K562 (cell line): ENCODE data around the gene DNASE1L1. TPM values are rescaled to one million over a fixed set of nuclear protein-coding genes. Genes with fewer than 3 reads are reported as not detected.

Source experiments
- CTBP1 ChIP-seq: fragments of 450-650 bp; IDR thresholded peaks from 2 replicates; pipeline ENCODE4 v1.6.1; 2016; ENCODE audit warnings: borderline replicate concordance
- GABPA ChIP-seq: fragments of 200-800 bp; sonication (Bioruptor generic); conservative IDR thresholded peaks from 2 replicates; pipeline ENCODE4 v1.6.1; 2016; ENCODE audit warnings: low read depth, missing genetic modification characterization, missing compliant biosample characterization
- HDGF ChIP-seq: fragments of 450-650 bp; IDR thresholded peaks from 2 replicates; pipeline ENCODE4 v1.6.1; 2016
- PHF8 ChIP-seq: fragments of 200-600 bp; sonication (generic); IDR thresholded peaks from 2 replicates; pipeline ENCODE4 v1.6.1; 2012; ENCODE audit warnings: mixed run types, mild to moderate bottlenecking, inconsistent platforms, low read length, moderate library complexity, borderline replicate concordance
- POLR2B ChIP-seq: fragments of 450-650 bp; IDR thresholded peaks from 2 replicates; pipeline ENCODE4 v1.6.1; 2018; ENCODE audit warnings: low read depth; ENCODE audit not compliant: partially characterized antibody
- RFX5 ChIP-seq: IDR thresholded peaks from 2 replicates; pipeline ENCODE4 v1.6.1; 2011; ENCODE audit warnings: low read depth, mild to moderate bottlenecking, improper control_type of control experiment, low read length
- ZNF766 ChIP-seq: fragments of 200-800 bp; sonication (Bioruptor generic); conservative IDR thresholded peaks from 2 replicates; pipeline ENCODE4 v1.6.1; 2016; ENCODE audit warnings: missing genetic modification characterization, missing compliant biosample characterization
- polyA plus RNA-seq, 8 experiments: library from polyadenylated mRNA; depleted of rRNA in 4 of 8; stranded (reverse) in 5 of 8; unstranded in 3 of 8; fragments of >200 nt; fragmentation: Nextera tagmentation in 2 of 8; fragmentation: Illumina TruSeq in 1 of 8; extraction: Ambion mirVana in 2 of 8; extraction: Trizol in 1 of 8; gene quantifications; 2 replicates each; pipeline versions ENCODE4 v1.2.1 to v1.2.3, GENCODE V29; 2011 to 2014; ENCODE audit warnings: inconsistent platforms in 1 of 8, missing spikeins in 1 of 8
- total RNA-seq, 7 experiments: library from RNA; depleted of rRNA in 6 of 7; stranded (reverse); fragments of >200 nt in 6 of 7; fragmentation: Illumina TruSeq in 2 of 7; extraction: Trizol in 2 of 7; gene quantifications; 2 replicates each; pipeline versions ENCODE4 v1.2.1 to v1.2.3, GENCODE V29; 2011 to 2021; ENCODE audit warnings: low replicate concordance in 1 of 7
- TF ChIP-seq, protein P1 (sequence below), 2 experiments: fragments of 450-650 bp in 1 of 2; sonication (generic) in 1 of 2; formaldehyde crosslinking in 1 of 2; IDR thresholded peaks; 2 replicates each; pipeline versions ENCODE4 v1.7.1 to v1.9.0; 2016 to 2022; ENCODE audit warnings: inconsistent platforms in 1 of 2, mild to moderate bottlenecking in 1 of 2, missing genetic modification reagents in 1 of 2
- TF ChIP-seq, protein P2 (sequence below): fragments of 450-650 bp; IDR thresholded peaks from 2 replicates; pipeline ENCODE4 v1.6.1; 2018; ENCODE audit not compliant: partially characterized antibody
- TF ChIP-seq, protein P3 (sequence below), 2 experiments: fragments of 450-650 bp; conservative IDR thresholded peaks; 2 replicates each; pipeline ENCODE4 v1.6.1; 2017; ENCODE audit warnings: mild to moderate bottlenecking in 2 of 2, moderate library complexity in 2 of 2

DNASE1L1 gene
- total and polyA plus RNA-seq, 9 of the 15 experiments (the other 6 are each of a cell fraction or from before 2014, with no cell fraction given), result 0.73 to 12.6 (median 7.9) TPM

DNA sequence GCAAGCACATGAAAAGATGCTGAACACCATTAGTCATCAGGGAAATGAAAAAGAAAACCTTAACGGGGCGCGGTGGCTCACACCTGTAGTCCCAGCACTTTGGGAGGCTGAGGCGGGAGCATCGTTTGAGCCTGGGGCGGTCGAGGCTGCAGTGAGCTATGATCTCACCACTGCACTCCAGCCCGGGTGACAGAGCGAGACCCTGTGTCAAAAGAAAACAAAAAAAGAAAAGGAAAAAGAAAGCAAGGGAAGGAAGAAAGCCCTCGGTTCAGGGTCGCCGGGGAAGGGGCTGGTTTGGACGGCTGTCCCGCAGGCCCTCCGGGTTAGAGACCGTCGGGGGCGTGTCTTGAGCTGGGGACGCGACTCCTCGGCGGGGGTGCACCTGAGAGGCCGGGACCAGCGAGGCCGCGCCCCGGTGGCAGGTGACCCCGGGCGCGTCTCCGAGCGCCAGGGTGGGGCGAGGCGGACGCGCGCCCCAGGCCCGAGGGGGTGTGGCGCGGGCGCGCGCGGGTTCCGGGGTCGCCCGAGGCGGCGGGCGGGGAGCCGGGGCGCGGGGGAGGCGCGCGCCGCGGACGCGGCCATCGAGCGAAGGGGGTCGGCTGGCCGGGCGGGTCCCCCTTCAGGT lies 48.5 kb upstream of the DNASE1L1 start (continued):
- TF ChIP-seq, protein P1, sequence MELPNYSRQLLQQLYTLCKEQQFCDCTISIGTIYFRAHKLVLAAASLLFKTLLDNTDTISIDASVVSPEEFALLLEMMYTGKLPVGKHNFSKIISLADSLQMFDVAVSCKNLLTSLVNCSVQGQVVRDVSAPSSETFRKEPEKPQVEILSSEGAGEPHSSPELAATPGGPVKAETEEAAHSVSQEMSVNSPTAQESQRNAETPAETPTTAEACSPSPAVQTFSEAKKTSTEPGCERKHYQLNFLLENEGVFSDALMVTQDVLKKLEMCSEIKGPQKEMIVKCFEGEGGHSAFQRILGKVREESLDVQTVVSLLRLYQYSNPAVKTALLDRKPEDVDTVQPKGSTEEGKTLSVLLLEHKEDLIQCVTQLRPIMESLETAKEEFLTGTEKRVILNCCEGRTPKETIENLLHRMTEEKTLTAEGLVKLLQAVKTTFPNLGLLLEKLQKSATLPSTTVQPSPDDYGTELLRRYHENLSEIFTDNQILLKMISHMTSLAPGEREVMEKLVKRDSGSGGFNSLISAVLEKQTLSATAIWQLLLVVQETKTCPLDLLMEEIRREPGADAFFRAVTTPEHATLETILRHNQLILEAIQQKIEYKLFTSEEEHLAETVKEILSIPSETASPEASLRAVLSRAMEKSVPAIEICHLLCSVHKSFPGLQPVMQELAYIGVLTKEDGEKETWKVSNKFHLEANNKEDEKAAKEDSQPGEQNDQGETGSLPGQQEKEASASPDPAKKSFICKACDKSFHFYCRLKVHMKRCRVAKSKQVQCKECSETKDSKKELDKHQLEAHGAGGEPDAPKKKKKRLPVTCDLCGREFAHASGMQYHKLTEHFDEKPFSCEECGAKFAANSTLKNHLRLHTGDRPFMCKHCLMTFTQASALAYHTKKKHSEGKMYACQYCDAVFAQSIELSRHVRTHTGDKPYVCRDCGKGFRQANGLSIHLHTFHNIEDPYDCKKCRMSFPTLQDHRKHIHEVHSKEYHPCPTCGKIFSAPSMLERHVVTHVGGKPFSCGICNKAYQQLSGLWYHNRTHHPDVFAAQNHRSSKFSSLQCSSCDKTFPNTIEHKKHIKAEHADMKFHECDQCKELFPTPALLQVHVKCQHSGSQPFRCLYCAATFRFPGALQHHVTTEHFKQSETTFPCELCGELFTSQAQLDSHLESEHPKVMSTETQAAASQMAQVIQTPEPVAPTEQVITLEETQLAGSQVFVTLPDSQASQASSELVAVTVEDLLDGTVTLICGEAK (IDR thresholded peaks at IDR 0.05), result 0 out of 2 replicates have a peak, but pooled peaks have one; percentile 25
- TF ChIP-seq, protein P1 (CRISPR knock-in tag; IDR thresholded peaks at IDR 0.05), result no peak
- TF ChIP-seq ZNF766 (CRISPR knock-in tag), result peak; percentile 70
- TF ChIP-seq, protein P2, sequence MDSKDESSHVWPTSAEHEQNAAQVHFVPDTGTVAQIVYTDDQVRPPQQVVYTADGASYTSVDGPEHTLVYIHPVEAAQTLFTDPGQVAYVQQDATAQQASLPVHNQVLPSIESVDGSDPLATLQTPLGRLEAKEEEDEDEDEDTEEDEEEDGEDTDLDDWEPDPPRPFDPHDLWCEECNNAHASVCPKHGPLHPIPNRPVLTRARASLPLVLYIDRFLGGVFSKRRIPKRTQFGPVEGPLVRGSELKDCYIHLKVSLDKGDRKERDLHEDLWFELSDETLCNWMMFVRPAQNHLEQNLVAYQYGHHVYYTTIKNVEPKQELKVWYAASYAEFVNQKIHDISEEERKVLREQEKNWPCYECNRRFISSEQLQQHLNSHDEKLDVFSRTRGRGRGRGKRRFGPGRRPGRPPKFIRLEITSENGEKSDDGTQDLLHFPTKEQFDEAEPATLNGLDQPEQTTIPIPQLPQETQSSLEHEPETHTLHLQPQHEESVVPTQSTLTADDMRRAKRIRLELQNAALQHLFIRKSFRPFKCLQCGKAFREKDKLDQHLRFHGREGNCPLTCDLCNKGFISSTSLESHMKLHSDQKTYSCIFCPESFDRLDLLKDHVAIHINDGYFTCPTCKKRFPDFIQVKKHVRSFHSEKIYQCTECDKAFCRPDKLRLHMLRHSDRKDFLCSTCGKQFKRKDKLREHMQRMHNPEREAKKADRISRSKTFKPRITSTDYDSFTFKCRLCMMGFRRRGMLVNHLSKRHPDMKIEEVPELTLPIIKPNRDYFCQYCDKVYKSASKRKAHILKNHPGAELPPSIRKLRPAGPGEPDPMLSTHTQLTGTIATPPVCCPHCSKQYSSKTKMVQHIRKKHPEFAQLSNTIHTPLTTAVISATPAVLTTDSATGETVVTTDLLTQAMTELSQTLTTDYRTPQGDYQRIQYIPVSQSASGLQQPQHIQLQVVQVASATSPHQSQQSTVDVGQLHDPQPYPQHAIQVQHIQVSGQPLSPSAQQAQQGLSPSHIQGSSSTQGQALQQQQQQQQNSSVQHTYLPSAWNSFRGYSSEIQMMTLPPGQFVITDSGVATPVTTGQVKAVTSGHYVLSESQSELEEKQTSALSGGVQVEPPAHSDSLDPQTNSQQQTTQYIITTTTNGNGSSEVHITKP, result peak; percentile 78
- no peak for TF ChIP-seq HDGF
- TF ChIP-seq POLR2B, result no peak
- TF ChIP-seq GABPA (tag), result 0 out of 2 replicates have a peak, but pooled peaks have one; percentile 20
- TF ChIP-seq, protein P3, sequence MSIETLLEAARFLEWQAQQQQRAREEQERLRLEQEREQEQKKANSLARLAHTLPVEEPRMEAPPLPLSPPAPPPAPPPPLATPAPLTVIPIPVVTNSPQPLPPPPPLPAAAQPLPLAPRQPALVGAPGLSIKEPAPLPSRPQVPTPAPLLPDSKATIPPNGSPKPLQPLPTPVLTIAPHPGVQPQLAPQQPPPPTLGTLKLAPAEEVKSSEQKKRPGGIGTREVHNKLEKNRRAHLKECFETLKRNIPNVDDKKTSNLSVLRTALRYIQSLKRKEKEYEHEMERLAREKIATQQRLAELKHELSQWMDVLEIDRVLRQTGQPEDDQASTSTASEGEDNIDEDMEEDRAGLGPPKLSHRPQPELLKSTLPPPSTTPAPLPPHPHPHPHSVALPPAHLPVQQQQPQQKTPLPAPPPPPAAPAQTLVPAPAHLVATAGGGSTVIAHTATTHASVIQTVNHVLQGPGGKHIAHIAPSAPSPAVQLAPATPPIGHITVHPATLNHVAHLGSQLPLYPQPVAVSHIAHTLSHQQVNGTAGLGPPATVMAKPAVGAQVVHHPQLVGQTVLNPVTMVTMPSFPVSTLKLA (conservative IDR thresholded peaks at IDR 0.05), result peak in 1 of 2 experiments; percentile 26; a peak in 1 of 4 replicates
- 0 out of 2 replicates have a peak, but pooled peaks have one; percentile 2 for TF ChIP-seq PHF8
- no peak for TF ChIP-seq RFX5
- no peak for TF ChIP-seq CTBP1
